GM19099 (cell line): ENCODE data around the gene BCL11A.
A peak's percentile ranks its signal among the peaks of the same experiment; 100 is the strongest.

Experiments
- POLR2A ChIP-seq: IDR thresholded peaks from 3 replicates; pipeline ENCODE4 v1.6.1; 2011; ENCODE audit warnings: low read depth; ENCODE audit not compliant: insufficient read length; ENCODE audit errors: extremely low read depth

The BCL11A gene

DNA sequence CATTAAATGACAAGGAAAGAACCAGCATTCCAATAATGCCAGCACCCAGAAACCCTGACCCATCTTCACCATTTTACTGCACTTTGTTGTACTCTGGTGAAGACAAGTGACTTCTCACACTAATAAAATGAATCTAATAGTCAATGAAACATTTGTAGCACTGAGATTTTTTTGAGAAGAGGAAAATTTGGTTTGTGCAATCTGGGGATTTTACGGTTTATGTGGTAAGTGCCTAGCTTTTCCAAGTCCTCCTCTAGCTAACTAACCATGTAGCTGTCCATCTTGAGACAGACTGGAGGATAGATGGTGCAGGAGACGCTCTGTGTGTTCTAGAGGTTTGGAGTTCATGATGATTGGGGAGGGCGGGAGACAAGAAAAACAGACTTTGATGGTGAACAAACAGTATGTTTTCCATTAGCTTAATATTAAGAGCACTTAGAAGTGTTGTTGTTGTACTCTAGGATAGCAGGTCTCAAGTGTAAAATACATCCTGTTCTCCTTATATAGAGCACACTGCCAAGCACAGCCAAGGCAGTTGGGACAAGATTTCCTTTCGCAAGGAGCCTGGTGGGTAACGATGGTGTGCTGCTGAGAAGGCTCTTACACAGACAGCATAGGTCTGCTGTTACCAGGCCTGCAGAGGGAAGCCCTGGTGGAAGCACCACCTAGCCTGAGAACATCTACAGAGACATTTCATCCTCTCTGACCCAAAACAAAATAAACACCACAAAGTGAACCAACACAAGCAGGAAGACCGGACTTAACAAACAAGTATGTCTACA, 83.7 kb downstream of the BCL11A start:
- no peak for TF ChIP-seq POLR2A

DNA sequence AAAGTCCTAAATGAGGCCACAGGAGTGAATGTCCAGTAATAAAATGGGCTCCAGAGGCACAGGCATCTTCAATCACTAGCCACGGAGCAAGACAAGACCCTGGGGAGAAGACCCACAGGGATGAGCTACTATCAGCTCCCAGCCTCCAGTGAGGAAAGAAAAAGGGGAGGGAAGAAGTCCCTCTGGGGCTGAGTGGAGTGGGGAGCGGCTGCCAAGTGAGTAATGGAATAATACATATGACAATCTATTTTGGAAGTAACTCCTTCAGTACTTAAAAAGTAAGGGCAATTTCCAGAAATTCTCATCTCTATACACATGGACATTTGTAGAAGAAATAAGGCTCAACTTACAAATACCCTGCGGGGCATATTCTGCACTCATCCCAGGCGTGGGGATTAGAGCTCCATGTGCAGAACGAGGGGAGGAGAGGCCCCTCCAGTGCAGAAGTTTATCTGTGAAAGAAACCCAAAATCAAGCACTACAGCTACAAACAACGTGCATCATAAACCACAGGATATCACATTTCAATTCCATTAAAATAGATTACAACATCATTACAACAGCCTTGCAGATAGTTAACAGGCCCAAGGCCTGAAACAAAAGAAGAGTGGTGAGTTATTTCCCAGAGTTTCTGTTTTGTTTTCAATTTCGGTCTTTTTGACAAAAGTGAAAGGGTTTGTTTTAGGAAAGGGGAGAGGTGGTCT, 84.9 kb downstream of the BCL11A start:
- TF ChIP-seq POLR2A: no peak

DNA sequence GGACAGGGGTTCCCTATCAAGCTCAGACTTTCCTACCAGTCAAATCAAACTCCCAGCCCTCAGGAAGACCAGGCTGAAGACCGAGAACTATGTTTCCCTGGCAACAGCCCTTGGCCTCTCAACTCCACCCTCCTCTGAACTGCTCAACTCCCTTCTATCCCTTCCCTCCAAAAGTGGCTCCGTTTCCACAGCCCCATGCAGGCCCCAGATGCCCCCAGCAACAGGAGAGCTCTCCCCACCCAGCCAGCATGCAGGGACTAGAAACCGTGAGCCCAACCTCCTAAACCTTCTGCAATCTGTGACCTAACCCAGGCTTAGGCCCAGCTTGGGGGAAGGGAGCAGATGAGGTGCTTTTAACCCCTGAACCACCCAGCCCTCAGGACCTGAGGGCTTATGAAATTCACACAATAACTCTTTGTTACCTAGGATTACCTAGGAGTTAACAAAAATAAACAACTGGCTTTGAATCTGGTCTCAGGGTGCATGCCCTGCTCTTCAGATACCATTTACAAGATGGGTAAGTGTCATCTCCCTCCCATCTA, 87.2 kb downstream of the BCL11A start:
- TF ChIP-seq POLR2A: no peak

DNA sequence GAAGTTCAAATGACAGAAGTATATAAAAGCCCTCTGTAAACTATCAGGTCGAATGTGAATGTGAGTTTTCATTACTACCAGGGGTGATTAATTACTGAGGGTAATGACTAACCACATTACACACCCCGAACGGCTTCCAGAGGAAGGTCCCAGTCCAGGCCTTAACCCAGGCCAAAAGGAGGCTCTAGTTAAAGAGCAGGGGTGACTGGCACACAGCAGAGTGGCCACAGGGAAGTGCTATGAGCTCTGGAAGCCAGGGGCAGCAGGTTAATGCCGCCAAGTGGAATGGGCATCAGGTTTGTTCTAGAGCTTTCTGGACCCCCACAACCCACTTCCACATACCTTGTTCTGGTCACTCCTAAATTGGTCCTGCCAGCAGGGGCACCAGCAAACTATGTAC, 87.7 kb downstream of the BCL11A start:
- no peak for TF ChIP-seq POLR2A

DNA sequence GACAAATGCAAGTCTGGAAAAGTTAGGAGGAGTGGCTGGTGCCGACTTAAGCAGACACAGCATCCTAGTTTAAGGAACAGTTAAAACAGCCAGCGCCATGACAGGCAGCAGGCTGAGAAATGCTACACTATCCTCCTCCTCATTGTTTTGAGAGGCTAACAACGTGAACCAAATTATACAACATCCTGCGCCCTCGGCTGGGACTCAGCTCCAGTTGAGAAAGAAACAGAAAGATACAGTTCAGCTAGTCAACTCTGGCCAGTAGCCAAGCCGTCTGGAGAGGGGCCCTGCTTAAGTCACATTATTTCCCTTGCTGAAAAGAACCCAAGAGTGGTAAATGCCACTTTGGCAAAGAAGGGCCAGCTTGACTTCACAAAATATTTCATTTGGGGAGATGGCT, 90.2 kb downstream of the BCL11A start:
- no peak for TF ChIP-seq POLR2A

DNA sequence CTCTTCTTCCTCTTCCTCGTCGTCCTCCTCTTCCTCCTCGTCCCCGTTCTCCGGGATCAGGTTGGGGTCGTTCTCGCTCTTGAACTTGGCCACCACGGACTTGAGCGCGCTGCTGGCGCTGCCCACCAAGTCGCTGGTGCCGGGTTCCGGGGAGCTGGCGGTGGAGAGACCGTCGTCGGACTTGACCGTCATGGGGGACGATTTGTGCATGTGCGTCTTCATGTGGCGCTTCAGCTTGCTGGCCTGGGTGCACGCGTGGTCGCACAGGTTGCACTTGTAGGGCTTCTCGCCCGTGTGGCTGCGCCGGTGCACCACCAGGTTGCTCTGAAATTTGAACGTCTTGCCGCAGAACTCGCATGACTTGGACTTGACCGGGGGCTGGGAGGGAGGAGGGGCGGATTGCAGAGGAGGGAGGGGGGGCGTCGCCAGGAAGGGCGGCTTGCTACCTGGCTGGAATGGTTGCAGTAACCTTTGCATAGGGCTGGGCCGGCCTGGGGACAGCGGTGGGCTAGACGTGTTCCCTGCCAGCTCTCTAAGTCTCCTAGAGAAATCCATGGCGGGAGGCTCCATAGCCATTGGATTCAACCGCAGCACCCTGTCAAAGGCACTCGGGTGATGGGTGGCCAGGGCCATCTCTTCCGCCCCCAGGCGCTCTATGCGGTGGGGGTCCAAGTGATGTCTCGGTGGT, 91.9 kb downstream of the BCL11A start:
- no peak for TF ChIP-seq POLR2A

DNA sequence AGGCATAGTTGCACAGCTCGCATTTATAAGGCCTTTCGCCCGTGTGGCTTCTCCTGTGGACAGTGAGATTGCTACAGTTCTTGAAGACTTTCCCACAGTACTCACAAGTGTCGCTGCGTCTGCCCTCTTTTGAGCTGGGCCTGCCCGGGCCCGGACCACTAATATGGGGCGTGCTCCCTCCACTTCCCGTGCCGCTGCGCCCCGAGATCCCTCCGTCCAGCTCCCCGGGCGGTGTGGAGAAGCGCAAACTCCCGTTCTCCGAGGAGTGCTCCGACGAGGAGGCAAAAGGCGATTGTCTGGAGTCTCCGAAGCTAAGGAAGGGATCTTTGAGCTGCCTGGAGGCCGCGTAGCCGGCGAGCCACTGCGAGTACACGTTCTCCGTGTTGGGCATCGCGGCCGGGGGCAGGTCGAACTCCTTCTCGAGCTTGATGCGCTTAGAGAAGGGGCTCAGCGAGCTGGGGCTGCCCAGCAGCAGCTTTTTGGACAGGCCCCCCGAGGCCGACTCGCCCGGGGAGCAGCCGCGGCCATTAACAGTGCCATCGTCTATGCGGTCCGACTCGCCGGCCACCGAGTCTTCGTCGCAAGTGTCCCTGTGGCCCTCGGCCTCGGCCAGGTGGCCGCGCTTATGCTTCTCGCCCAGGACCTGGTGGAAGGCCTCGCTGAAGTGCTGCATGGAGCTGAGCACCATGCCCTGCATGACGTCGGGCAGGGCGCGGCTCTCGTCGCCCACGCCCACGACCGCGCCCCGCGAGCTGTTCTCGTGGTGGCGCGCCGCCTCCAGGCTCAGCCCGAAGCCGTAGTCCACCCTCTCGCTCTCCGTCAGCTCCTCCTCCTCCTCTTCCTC, 92.7 kb downstream of the BCL11A start:
- no peak for TF ChIP-seq POLR2A

DNA sequence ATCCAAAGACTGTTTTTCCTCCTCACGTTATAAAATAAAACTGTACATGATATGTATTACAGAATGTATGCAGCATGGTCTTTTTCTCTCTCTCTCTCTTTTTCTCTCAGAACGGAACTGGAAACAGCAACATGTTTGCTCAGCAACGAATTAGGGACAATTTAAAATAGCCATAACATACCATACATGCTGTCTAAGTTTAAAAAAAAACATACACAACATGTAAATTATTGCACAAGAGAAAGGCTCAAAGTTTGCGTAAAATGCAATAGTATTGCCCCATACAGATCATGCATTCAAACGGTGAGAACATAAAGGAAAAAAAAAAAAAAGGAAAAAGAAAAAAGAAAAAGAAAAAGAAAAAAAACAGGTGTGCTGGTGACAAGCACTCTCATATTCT, 93.6 kb downstream of the BCL11A start:
- no peak for TF ChIP-seq POLR2A

DNA sequence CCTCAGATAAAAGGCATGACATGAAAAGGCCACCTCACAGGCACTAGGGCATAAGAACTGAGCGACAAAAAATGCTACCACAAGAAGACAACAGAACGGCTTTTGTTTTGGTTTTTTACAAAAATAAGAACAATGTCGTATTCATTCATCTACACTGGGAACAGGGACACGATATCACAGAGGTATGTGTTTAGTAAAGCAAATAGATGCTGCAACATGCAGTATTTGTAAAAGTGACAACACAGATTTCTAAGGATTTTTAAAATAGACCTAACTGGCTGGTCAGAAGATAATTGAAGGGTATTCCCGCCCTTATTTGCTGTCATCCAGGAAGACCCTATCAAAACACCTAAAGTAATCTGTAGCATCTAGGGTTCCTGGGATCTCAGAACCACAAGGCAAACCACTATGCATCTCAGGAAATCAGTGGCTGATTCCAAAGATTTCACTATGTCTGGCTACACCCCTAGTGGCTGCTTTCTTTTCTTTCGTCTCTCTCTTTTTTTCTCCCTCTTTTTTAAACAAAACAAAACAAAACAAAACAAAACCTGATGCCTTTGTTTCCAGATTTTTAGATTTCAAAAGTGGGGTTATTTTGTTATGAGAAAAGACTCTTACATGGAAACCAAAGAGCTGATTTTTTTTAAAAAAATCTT, 97.2 kb downstream of the BCL11A start:
- TF ChIP-seq POLR2A: no peak

DNA sequence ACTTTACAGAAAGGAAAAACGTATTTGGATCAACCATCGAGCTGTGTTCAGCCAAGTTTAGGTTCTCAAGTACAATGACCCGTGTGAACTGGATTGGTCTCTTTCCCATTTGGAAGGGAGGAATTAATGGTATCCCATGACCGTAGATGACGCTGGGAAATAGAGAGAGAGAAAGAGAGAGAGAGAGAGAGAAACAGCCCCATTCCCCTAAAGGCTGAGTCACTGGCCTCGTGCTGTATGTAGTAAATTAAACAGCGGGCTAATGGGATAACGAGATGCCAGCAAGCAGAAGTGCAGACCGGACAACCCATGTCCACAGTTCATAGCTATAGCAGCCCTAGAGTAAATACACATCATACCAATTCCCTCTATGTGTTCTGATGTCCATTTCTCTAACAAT, 99.6 kb downstream of the BCL11A start:
- no peak for TF ChIP-seq POLR2A

DNA sequence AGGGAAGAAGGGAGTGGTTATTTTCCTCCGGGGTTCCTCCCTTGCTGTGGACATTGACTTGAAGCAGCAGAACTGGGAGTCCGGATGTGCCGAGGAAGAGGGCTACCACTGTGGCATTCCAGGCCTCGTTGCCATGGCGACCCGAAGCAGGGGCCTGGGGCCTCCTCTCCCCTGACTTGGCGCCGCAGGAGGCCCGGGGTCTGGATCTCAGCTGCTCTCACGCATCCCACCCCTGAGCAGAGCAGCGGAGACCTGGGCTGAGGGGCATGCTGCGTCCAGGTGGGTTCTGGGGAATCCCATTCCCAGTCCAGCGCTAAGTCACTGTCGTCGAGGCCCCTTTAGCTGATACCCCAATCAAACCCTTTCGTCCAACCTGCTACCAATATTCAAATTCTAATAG, 100.2 kb downstream of the BCL11A start:
- no peak for TF ChIP-seq POLR2A

DNA sequence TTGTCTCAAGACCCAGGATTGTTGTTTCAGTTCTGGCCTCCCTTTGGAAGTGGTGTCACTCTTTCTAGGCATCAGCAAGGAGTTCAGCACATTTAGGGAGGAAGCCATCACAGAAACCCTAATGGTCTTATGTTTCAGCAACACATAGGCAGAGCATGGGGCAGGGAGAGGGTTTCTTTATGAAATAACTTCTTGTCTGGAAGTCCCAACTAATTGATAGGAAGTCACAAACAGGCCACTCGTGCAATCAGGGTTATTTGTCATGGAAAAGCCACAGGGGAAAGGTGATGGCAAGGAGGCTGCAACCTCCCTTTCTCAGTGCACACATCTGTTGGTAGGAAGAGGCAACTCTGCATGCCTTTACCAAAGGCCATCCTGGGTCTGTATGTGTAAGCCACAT, 103.0 kb downstream of the BCL11A start:
- TF ChIP-seq POLR2A: no peak

DNA sequence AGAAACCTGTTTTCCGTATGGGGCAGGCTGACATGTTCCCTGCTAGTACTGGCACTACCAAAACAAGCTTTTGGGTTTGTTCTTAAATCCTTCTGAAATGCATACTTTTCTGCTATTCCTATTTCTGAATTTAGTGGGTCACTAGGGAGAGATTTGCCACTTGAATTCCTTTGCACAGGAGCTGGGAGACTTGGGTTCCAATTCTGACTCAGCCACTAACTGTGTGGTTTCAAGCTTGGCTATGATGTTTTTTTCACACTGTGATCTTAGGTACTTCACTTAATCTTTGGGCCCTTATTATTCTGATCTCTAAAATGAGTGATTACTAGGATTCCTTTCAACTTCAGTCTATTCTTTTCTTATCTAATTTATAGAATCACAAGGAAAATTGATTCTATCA, 105.5 kb downstream of the BCL11A start:
- no peak for TF ChIP-seq POLR2A

DNA sequence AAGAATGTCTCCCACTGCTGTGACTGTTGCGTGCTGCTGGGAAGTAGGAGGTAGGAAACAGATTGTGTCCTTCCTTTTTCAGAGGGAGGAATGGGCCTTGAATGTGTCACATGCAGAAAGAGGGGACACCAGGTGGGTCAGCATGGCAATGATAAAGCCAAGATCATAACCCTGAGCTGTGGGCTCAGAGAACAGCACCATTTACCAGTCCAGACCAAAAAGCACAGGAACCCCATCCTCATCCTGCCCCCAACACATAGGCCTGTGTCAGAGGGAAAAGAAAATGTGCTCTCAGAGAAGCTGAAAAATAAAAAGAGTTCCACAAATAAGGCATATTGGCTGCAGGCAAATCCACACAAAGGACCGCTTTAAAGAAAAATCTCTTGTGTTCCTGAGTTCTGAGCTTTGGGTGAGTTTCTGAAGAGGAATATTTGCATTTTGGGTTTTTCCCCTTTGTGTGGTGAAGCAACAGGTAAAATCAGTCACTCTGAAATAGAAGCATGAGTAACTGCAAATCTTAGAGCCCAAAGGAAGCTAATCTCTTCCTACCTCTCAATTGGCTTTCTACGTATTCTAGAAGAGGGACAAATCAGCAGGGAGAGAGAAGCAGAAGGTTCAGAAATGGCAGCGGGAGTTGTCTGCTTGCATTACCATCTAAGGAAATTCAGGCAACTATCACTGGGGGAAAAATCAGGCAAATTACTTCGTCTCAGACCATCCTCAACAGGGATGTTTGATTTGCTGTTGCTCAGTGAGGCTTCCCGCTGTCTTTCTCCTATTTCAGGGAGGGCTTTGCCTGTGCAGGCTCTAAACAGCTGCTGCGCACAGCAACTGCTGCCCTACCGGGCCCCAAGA, 106.8 kb downstream of the BCL11A start:
- TF ChIP-seq POLR2A: peak; percentile 33

DNA sequence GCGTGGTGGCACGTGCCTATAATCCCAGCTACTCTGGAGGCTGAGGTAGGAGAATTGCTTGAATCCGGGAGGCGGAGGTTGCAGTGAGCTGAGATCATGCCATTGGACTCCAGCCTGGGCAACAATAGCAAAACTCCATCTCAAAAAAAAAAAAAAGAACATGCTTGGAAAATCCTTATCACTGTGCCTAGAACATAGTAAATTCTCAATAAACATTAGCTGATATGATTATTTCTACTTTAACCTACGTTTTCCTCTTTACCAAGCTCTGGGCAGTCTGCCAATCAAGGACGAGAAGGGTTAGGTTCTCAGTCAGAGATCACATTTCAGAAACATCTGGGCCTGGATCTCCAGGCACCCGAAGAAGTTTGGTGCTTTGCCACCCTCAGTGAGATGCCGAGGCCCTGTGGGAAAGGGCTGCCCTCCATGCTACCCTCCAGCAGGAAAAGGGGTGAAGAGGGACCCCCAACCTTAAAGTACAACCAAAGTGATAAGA, 107.7 kb downstream of the BCL11A start:
- no peak for TF ChIP-seq POLR2A
